Activated B cell treated with CpG ODN at 0.5 μM for 24 hours (primary cell): ENCODE measurements around the gene AMBP. TPM values are rescaled to one million over a fixed set of nuclear protein-coding genes. Genes with fewer than 3 reads are reported as not detected.

Source experiments
- ATAC-seq: fragments of 200-7000 bp; cut with Tn5 transposase; one replicate; pipeline ENCODE4 v1.10.0; 2021; ENCODE audit warnings: low read depth, mild to moderate bottlenecking, moderate library complexity
- CTCF ChIA-PET: fragments of 350-600 bp; sonication (Branson Sonifier 250); formaldehyde crosslinking; loops from one replicate; lab custom pipeline; 2021; ENCODE audit warnings: antibody characterized with exemption; lab: Charles Lee
- POLR2A ChIA-PET: fragments of 350-600 bp; sonication (Branson Sonifier 250); formaldehyde crosslinking; loops from one replicate; lab custom pipeline; 2021; ENCODE audit warnings: antibody characterized with exemption; lab: Charles Lee
- DNase-seq: peaks from one replicate; pipeline ENCODE4 v3.0.0; 2022
- H3K27ac Mint-ChIP-seq: one replicate; pipeline ENCODE4 v1.8.0; 2020; ENCODE audit warnings: mixed read lengths
- H3K27me3 Mint-ChIP-seq: one replicate; pipeline ENCODE4 v1.8.0; 2021; ENCODE audit warnings: mixed read lengths
- H3K36me3 Mint-ChIP-seq: one replicate; pipeline ENCODE4 v1.8.0; 2021; ENCODE audit warnings: low read depth, mixed read lengths
- H3K4me1 Mint-ChIP-seq: one replicate; pipeline ENCODE4 v1.8.0; 2021; ENCODE audit warnings: mixed read lengths
- H3K4me3 Mint-ChIP-seq: one replicate; pipeline ENCODE4 v1.8.0; 2020; ENCODE audit warnings: mild to moderate bottlenecking, mixed read lengths
- H3K9me3 Mint-ChIP-seq: one replicate; pipeline ENCODE4 v1.8.0; 2020; ENCODE audit warnings: mixed read lengths
- CTCF ChIP-seq: fragments of 200-600 bp; IDR thresholded peaks from one replicate; pipeline ENCODE4 v1.8.0; 2022; ENCODE audit warnings: antibody characterized with exemption, mild to moderate bottlenecking
- intact Hi-C: fragments of 100-400 bp; cut with micrococcal nuclease; formaldehyde crosslinking; loops from one replicate; pipeline ENCODE4 v1.15.1; 2024
- total RNA-seq: library from RNA; stranded (reverse); gene quantifications from 2 replicates; pipeline ENCODE4 v1.2.3, GENCODE V29; 2022

AMBP gene
- total RNA-seq, 1 donor from 2014 or later = not detected

DNA sequence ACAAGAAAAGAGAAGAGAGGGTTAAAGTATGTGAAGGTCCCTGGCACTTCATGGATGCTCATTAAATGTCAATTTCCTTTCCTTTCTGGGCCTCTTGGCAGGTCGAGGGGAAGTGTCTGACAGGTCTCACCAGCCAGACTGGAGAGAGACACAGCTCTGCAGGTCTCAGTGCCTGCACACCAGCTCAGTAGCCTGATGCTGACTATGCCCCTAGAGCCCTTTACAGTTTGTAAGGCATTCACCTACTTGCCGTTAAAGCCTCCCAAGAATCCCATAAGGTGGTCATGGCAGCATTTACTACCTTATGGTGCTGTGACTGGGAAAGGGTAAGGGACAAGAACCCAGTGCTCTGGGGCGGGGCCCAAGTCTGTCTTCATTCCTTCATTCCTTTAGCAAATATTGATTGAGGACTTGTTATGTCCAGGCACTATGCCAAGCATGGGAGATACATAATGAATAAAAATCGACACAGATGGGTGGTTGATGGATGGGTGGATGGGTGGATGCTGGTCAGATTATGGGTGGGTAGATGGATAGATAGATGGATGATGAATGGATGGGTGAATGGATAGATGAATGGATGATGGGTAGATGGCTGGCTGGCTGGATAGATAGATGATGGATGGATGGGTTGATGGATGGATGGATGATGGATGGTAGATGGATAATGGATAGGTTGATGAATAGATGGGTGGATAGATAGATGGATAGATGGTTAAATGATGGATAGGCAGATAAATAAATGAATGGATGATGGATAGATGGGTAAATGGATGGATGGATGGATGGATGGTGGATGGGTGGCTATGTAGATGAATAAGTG lies 42.3 kb upstream of the AMBP start:
- ChIA-PET POLR2A (no interaction called here), CTCF (no interaction called here)
- H3K4me1 Mint-ChIP-seq = no peaks in the 10 kb centered on the region
- H3K36me3 Mint-ChIP-seq = no peaks in the 10 kb centered on the region
- peaks cover 22% of the 10 kb centered on the region for H3K27me3 Mint-ChIP-seq
- intact Hi-C loops = no loop called here
- H3K4me3 Mint-ChIP-seq = no peak overlapping the region
- TF ChIP-seq CTCF = no peak
- H3K9me3 Mint-ChIP-seq = no peaks in the 10 kb centered on the region
- no peak overlapping the region for H3K27ac Mint-ChIP-seq
- no peak for ATAC-seq
- DNase-seq = no peak

DNA sequence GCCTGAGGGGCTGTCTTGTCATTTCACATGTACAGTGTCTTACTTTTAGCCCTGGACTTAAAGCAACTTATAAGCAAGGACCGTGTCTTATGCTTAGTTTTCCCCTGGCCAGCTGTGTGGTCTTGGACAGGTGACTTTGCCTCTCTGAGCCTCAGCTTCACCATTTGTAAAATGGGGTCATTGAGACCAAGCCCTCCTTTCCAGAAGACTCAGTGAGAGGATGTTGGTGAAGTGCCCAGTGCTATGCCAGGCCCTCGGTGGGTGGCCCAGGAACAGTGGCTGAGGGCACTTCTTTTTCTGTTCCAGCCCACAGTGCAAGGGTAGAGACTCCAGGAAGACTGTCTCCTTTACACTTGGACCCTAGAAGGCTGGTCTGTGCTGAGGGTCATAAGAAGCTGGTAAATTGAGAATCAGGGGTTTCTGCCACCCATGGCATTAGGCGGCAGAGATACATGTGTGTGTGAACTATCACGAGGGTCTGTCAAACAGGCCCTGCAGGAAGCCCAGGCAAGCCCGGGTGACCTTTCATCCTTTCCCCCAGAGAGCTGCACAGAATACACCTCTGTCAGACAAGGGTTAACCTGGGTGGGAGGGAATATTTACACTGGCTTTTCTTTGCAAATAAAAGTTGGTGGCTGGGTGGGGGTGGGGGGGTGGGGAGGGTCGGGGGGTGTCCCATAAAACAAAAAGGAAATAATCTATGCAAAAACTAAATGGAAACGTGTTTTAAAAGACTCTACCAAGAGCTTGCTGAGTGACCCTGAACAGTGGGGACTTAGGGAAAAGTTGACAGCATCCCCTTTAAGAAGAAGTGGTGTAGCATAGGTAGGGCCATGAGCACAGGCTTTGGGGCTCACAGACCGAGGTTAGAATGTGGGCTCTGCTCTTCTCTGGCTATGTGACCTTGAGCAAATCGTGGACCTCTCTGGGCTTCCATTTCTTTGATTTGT lies 41.4 kb upstream of the AMBP start:
- H3K36me3 Mint-ChIP-seq = no peaks in the 10 kb centered on the region
- H3K27ac Mint-ChIP-seq = no peak overlapping the region
- H3K4me3 Mint-ChIP-seq = no peak overlapping the region
- POLR2A ChIA-PET = no interaction called here
- CTCF ChIA-PET = no interaction called here
- DNase-seq (no peak), ATAC-seq (no peak)
- no peak for TF ChIP-seq CTCF
- peaks cover 22% of the 10 kb centered on the region for H3K27me3 Mint-ChIP-seq
- no peaks in the 10 kb centered on the region for H3K9me3 Mint-ChIP-seq
- no peaks in the 10 kb centered on the region for H3K4me1 Mint-ChIP-seq
- intact Hi-C loops = no loop called here

- Mint-ChIP-seq H3K27ac (no peak overlapping the region), H3K4me1 (no peaks in the 10 kb centered on the region)
Observed at GRCh38 chr9:114117996-114118830, 40.1 kb upstream of the AMBP start.

GRCh38 chr9:114117614-114117995 lies 39.5 kb upstream of the AMBP start:
- no peak for ATAC-seq
- ChIA-PET POLR2A (no interaction called here), CTCF (no interaction called here)
- TF ChIP-seq CTCF = no peak
- H3K4me3 Mint-ChIP-seq = no peak overlapping the region
- H3K27me3 Mint-ChIP-seq = peaks cover 36% of the 10 kb centered on the region
- intact Hi-C loops = no loop called here
- H3K9me3 Mint-ChIP-seq = no peaks in the 10 kb centered on the region
- no peaks in the 10 kb centered on the region for H3K36me3 Mint-ChIP-seq
- no peak overlapping the region for H3K27ac Mint-ChIP-seq
- DNase-seq = no peak
- H3K4me1 Mint-ChIP-seq = no peaks in the 10 kb centered on the region

More at GRCh38 chr9:114117996-114118830, 40.1 kb upstream of the AMBP start:
- Mint-ChIP-seq H3K36me3 (no peaks in the 10 kb centered on the region), H3K4me3 (no peak overlapping the region), H3K9me3 (no peaks in the 10 kb centered on the region), H3K27me3 (peaks cover 30% of the 10 kb centered on the region)
- ChIA-PET CTCF (no interaction called here), POLR2A (no interaction called here)
- no peak for DNase-seq
- TF ChIP-seq CTCF = no peak
- intact Hi-C loops = no loop called here
- no peak for ATAC-seq
